GM19023 (cell line): Measurements from ENCODE around the gene SMYD3.

ENCODE experiments used
- ATAC-seq: cut with Tn5 transposase; IDR thresholded peaks from one replicate; pipeline ENCODE4 v1.9.1; 2021; ENCODE audit warnings: mild to moderate bottlenecking, moderate library complexity; ENCODE audit not compliant: unreplicated experiment

The SMYD3 gene

DNA sequence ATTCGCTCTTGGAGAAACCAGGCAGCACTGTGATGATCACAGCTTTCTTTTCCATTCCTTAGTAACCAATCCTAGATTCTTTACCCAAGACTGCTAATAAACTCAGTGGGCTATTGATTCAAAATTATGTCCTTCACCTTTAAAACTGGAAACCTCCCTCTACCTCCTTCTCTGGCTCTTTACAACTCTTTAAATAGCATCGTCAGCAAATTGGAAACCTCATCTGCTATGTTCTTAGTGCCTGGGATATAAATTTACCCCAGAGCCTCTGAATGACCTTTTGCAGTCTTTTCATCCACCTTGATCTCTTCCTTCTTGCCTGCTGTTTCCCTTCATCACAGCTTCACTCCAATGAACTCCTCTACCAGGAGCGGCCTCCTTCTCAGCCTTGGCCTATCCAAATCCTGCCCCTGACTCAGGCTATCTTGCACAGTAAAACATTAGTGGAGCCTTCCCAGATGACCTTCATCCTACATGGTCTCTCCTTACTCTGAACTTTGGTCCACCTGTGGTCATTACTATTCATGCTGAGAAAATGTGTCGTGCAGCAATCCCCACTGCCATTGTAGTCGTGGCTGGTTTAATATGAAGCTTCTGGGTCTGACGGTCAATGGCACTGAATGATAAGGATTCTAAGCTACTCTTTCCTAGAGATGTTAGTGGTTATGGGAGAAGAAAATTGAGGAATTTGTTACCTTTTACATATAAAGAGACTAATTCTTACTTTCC lies 644.1 kb downstream of the SMYD3 start:
- no peak for ATAC-seq

DNA sequence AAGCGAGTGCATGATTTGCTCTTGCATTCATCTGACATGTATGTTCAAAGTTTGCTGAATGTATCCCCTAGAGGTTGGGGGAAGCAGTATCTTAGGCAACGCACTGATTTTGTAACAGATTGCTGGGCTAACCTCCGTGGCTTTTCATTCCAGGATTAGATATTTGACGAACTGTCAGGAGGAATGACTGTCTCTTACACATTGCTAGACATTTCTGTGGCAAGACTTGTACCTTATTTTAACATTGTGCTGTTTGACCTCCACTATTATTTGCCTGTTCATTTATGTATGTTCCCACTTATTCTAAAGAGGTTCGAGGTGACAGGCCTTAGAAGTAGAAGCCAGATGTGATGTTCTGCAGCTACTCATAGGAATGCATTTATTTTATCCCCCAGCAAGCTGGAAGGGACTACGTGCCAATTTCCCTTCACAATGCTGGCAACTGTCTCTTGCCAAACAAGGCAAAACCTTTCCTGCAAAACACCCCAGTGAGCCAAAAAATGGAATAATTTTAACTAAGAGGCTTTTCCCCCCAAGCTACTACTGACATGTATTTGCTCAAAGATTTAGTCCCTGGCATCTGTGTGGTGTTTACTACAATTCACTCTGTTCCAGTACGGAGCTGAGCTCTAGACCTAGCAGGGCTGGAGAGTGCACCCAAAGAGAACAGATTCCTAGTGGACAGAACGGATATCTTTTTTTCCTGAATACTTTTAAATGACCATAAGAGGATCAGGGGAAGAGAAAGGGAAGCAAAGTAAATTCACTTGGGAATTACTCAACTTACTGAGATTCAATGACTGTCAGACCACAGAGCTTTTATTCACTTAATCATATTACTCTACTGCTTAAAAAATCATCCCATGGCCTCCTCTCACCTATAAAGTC lies 646.2 kb downstream of the SMYD3 start:
- no peak for ATAC-seq

DNA sequence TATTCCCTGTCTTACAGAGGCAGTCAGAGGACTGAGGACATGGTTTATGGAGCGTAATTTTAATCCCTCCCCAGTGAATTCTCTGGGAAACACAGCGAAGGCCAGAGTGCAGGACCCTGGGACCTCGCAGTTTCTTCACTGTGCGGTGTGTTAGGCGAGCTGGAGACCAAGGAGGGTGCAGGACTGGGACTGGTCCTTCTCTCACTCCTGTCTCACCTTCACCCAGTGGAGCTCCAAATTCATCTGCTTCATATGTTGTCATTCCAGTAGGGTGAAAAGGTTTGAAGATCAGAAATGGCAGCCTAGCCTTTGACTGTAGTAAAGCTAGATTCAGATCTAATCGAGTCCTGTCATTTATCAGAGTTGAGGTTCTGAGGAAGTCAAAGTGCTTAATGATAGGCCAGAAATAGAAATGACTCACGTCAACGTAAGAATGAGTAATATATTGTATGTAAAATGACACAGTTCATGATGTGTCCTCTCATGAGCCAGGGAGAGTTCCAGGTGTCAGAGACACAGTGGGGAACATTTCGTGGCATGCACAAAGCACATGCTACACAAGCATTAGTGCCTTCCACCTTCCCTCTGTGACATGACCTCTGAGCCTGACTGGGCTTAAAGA lies 647.5 kb downstream of the SMYD3 start:
- ATAC-seq: no peak

DNA sequence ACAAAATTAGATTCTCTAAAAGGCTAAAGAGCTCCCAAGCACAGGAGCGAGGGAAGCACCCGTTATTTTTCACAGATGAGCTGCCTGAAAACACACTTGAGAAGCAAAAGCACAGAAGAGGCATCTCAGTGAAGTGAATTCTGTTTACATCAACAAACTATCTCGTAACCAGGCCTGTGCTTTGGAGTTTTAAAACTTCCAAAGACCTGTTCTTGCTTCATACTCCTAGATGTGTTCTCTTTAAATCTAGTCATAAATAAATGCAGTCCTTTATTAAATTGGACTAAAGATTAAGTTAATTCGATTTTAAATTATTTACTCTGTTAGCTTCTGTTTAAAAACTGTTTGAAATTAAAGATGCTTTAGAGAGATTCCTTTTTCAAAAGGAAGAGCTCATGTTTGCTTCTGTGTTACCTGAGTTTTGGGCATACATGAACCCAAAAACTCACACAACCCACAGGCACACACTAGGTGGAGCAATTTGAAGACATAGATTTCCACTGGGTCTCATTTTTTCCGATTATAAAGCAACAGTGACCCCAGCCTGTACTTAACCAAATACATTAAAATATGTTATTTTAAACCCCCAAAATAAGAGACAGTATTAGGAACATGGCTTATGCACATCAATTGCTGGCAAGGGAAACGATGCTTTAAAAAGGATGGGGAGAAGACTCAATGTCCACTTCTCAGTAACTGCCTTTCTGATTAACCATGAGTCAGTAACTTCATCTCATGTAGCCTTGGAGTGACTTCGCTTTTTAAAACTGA lies 648.2 kb downstream of the SMYD3 start:
- ATAC-seq: no peak

DNA sequence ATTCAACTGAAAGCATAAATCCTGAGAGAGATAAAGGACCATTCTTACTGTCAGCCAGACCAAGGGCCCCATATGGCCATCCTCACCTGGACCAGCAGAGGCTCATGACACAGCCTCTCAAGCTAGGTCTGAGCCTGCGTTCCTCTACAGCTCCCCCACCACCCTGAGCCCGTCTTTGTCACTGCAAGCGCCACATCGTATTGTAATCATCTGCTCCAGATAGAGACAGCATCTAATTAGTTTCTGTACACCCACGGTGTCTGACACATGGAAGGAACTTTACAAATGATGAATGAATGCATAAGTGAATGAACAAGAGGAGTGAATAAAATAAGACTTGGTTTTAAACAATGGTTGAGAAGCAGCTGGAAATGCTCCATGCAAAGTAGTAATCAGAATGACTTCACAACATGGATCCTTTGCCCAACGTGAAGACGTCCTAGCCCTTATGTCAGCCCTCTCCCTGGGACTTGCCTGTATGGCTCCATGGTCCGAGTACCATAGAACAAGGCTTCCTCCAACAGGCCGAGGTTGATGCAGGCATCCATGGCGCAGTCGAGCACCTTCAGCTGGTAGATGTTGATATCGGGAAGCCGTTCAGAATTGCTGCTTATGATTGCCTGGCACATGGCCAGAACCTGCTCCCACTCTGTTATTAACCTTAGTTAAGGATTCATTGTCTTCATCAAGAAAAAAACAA lies 648.9 kb downstream of the SMYD3 start:
- ATAC-seq: no peak

DNA sequence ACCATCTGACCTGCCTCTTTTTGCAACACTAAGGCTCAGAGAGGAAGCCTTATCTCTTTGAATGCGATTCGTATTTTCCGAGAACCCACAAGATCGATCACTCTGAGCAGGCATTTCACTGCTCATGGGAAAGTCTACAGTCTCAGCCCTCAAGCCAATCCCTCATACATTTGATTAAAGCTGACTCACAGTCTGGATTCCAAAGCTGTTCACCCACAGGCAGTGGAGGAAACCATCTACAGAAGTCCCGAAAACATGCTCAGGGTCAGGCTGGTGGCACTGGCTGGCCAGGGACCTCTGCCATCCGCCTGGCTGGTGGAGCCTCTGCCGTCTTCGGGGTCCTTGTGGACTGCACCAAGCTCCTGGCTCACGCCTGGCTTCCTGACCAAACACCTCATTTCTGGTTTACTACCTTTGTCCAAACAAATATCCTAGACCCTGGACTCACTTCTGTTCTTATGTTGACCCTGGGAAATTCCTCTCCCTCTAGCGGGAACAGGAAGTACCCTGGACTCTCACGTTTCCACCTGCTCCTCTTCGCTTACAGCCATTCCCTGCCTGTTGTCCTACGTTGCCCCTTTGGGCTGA lies 650.0 kb downstream of the SMYD3 start:
- ATAC-seq: no peak

DNA sequence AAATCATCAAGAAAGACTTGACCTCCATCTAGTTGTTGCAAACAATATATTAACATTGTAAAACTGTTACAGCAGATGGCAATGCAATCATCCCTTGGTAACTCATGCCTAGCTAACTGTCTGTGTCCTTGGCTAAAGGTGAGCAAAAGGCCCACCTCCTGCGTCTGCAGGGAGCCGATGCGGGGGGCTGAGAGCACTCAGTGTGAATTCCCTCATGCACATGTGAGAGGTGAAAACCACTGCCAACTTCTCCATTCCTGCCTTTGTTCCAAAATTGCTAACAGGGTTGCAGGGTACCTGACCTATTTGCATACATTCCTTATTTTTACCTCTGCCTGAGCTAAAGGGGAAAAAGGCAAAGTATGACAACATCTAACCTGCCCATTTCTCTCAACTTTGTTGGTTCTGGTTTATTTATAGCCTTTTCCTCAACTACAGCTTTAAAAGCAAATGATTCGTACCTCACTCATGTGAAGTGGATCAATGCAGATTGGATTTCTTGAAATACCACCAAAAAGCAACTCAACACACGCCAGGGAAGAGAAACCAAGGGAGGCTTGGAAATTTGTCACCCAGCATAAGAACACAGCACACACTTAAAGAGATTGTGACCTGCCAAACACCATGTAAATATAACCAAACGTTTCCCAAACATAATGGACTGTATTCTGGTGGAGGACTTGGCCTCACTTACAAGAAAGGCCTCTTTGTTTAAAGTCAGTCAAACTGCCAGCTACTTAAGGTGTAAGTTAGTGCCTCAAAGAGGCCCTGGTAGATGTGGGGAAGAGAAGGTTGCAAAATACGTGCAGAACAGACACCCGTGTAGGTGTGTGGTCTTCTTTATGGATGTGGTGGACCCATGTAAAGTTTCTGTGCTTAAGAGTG lies 651.0 kb downstream of the SMYD3 start:
- no peak for ATAC-seq

DNA sequence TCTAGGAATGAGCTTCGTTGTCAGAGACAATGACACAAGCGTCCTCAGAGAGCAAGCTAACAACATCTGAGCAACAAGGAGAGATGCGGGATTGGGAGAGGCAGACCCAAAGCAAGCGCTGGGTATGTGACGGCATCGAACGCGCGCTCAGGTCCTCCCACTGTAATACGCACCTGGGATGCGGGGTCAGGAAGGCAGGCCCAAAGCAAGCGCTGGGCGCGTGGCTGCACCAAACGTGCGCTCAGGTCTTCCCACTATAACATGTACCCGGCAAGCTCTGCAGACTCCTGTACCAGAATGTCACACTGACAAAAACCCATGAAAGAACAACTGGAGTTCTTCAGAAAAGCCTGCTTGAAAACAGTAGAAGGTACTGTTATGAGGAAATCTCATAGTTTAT lies 653.8 kb downstream of the SMYD3 start:
- ATAC-seq: no peak

DNA sequence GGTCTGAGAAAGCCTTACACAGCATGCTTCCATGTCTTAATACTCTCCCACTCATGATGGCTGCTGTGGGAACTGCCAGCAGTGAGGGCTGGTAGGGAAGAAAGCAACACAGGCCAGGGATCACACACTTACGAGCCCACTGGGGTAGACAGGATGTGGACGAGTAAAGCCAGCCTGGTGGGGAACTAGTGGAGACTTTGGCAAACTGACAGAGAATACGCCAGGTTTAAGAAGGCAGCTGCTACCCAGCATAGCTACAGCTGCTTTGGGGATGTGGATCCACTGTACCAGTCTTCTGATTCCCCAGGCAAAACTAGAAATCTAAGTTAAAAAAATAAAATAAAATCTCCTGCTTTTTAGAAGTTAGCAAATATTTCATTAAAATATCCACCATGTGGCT lies 664.0 kb downstream of the SMYD3 start:
- ATAC-seq: no peak

DNA sequence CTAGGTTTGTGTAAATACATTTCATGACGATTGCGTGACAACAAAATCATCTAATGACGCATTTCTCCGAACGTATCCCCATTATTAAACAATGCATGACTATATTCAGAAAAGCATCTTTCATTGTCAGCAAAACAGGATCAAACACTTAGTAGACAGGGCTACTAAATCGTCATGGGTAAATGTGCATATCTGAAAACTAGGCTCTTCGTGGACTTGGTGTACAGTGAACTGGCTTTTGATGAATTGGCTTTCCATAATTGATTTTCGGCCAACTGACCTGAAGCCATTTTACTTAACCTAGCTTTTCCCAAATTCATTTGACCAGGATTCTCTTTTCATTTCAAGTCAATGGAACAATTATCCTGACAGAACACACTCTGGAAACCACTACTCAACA lies 665.0 kb downstream of the SMYD3 start:
- no peak for ATAC-seq

DNA sequence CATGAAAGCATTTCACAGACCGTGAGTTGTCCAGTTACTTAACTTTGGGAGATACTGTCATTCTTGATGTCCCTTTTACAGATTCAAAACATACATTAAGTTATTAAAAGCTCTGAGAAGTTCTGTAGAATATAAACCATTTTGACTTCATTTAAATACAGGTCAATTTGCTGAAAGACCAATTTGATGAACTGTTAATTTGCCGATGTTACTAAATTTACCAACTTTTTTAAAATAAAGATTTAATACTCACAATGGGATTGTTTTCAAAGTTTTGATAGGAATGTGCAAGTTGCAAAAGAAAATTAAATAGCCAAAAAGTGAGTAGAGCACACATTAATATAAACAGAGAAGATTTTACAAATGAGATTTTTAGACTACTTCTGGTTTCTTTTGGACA lies 666.1 kb downstream of the SMYD3 start:
- ATAC-seq: no peak

DNA sequence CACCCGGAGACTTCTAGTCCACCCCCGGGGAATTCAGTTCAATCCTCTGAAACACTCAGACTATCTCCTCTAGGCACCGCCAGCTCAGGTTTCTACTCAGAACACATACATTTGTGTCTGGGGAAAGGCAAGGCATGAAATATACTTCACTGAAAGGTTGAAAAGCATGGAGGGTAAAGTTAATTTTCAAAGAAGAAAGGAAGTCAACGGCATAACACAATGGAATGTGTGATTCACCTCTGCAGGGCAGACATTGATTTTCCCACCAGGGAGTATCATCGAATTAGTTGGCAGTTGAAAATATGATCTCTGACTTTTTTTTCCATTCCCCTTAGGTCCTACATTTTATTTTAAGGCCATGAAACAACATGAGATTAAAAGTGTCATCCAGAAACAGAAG lies 669.4 kb downstream of the SMYD3 start:
- ATAC-seq: no peak

DNA sequence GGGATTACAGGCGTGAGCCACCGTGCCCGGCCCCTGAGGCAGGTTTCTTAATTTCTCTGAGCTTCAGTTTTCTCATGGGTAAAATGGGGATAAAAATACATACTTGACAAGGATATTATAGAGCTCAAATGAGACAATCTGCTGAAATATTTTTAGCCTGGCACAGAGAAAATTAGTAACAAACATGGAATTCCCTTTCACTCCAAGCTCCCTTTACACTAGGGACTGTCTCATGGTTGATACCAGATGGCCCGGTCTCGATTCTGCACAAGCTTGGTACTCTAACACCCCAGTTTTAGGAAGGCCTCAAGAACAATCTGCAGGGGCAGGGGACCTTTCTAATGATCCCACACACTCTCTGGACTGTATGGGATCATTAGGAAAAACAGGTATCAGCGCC lies 671.7 kb downstream of the SMYD3 start:
- no peak for ATAC-seq

DNA sequence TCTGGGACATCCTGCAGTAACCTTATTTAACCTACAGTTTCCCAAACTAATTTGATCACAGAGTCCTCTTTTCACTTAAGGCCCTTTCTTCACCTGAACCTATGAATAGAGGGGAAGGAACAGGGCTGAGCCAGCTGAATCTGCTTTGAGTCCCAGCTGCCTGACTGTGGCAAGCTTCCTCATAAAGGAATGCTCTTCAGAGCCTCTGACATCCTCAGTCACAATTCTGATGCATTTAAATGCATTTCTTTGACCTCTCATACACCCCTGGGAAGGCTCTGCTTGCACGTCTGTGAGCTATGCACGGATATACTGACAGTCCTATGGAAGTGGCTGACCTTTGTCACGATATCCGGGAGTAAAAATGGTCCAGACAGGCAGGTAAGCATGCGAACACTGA lies 673.1 kb downstream of the SMYD3 start:
- no peak for ATAC-seq

DNA sequence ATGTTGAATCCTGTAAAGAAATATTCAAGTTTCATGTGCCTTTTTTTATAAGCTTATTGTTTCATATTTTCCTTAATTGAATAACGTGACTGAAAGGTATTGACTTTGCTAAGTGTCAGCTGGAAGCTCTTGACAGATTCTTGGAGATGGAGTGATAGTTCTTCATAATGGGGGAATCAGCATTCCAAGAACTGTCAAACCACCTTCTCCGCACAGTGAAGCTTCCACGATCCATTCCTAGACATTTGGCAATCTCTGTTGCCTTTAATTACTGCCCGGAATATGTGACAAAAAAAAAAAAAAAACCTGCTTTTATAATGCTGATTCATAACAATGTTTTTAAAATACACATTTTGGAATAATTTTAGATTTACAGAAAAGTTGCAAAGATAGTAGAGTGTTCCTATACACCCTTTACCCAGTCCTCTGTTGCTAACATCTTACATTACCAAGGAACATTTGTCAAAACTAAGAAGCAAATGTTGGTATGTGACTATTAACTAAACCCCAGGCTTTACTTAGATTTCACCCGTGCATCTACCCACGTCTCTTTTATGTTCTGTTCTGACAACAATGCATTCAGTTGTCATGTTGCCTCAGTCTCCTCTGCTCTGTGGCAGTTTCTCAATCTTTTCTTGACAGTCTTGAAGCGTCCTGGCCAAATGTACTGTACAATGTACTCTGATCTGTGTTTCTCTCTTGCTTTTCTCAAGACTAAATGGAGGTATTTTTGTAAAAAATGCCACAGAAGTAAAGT lies 674.1 kb downstream of the SMYD3 start:
- no peak for ATAC-seq

DNA sequence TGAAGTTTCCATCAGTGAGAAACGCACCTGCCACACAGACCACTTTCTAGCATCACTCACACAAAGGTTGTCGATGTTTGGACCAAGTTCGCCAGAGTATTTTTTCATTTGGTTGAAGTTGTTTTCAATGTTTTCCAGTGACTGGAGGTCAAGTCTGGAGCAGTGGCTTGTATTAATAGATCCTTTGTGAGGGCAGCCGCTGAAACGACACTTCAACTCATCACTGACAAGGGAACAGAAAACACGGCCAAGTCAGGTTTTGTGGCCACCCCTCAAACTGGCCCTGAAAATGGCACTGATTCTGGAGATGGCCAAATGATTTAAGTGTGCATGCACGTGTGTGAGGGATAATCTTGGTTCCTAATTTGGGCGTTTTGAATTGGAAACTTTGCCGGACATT lies 675.6 kb downstream of the SMYD3 start:
- no peak for ATAC-seq

DNA sequence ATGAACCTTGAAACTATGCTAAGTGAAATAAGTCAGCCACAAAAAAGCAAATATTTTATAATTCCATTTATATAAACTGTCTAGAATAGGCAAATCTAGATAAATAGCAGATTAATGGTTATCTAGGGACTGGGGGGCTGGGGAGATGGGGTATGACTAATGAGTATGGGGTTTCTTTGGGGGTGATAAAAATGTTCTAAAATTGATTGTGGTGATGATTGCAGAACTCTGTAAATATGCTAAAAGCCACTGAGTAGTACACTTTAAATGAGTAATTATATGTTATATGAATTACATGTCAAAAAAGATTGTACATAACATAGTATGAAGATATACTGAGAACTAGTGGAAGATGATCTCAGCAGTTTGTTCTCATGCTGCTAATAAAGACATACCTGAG lies 677.3 kb downstream of the SMYD3 start:
- ATAC-seq: no peak

DNA sequence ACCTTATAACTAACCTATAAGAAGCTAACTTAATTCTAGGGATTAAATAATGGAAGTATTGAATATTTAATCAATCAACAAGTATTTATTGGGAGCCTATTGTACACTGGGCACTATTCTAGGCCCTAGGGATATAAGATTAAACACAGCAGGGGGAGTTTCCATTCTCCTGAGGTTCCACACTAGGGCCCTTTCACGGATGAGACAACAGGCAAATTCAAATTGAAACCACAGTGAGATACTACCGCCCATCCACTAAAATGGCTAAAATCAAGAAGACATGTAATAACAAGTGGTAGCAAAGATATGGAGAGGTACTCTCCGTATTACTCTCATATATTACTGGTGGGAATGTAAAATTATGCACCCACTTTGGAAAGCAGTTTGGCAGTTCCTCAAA lies 677.9 kb downstream of the SMYD3 start:
- no peak for ATAC-seq
